HFFc6 (cell line): Measurements from ENCODE around the gene RPL37A. TPM values are rescaled to one million over a fixed set of nuclear protein-coding genes. Genes with fewer than 3 reads are reported as not detected.

ENCODE experiments used
- DNase-seq: peaks from one replicate; pipeline ENCODE4 v3.0.0-alpha.2; 2018
- H3K27ac Mint-ChIP-seq: 2 replicates; pipeline ENCODE4 v1.8.0; 2020; ENCODE audit warnings: mild to moderate bottlenecking, mixed read lengths
- H3K27me3 Mint-ChIP-seq: 2 replicates; pipeline ENCODE4 v1.8.0; 2021; ENCODE audit warnings: mild to moderate bottlenecking, moderate library complexity, mixed read lengths; ENCODE audit not compliant: insufficient read depth
- H3K36me3 Mint-ChIP-seq: 2 replicates; pipeline ENCODE4 v1.8.0; 2021; ENCODE audit warnings: low read depth, mixed read lengths
- H3K4me1 Mint-ChIP-seq: 2 replicates; pipeline ENCODE4 v1.8.0; 2020; ENCODE audit warnings: low read depth, mixed read lengths
- H3K4me3 Mint-ChIP-seq: 2 replicates; pipeline ENCODE4 v1.8.0; 2020; ENCODE audit warnings: mild to moderate bottlenecking, moderate library complexity, mixed read lengths
- H3K9me3 Mint-ChIP-seq: 2 replicates; pipeline ENCODE4 v1.8.0; 2020; ENCODE audit warnings: mild to moderate bottlenecking, mixed read lengths
- CTCF ChIP-seq: fragments of 200-600 bp; sonication (generic); IDR thresholded peaks from 2 replicates; pipeline ENCODE4 v1.5.0; 2021; ENCODE audit warnings: antibody characterized with exemption, mild to moderate bottlenecking
- total RNA-seq, 6 experiments: library from RNA; stranded (reverse); fragmentation: NEBNext Ultra II Directional; extraction: Animal tissue kit (Norgen Biotek cat#: 25700); gene quantifications; 2 replicates in 1 of 6; 3 replicates in 5 of 6; pipeline ENCODE4 v1.2.3, GENCODE V29; 2021

The RPL37A gene
- total RNA-seq, 6 experiments from 2014 or later = 1,992 to 3,122 (median 2,808) TPM

GRCh38 chr2:216480221-216480620, 18.4 kb upstream of the RPL37A start:
- no peak overlapping the region for H3K27ac Mint-ChIP-seq
- no peak overlapping the region for H3K4me3 Mint-ChIP-seq
- no peak for TF ChIP-seq CTCF

GRCh38 chr2:216482640-216483039, 16.0 kb upstream of the RPL37A start:
- TF ChIP-seq CTCF = no peak
- Mint-ChIP-seq H3K4me1 (peaks cover 22% of the 10 kb centered on the region), H3K4me3 (no peak overlapping the region), H3K27me3 (no peaks in the 10 kb centered on the region; the same call in none of the 2 replicates), H3K27ac (no peak overlapping the region), H3K9me3 (no peaks in the 10 kb centered on the region), H3K36me3 (peaks cover 26% of the 10 kb centered on the region)
- no peak for DNase-seq

More at GRCh38 chr2:216480221-216480620, 18.4 kb upstream of the RPL37A start:
- H3K4me1 Mint-ChIP-seq = peaks cover 18% of the 10 kb centered on the region
- H3K27me3 Mint-ChIP-seq = no peaks in the 10 kb centered on the region; the same call in none of the 2 replicates
- no peak for DNase-seq
- peaks cover 31% of the 10 kb centered on the region for H3K36me3 Mint-ChIP-seq
- no peaks in the 10 kb centered on the region for H3K9me3 Mint-ChIP-seq

- DNase-seq = no peak
- Mint-ChIP-seq H3K27ac (no peak overlapping the region), H3K4me1 (peaks cover 21% of the 10 kb centered on the region), H3K9me3 (no peaks in the 10 kb centered on the region), H3K27me3 (no peaks in the 10 kb centered on the region; the same call in 1 of the 2 replicates), H3K4me3 (no peak overlapping the region), H3K36me3 (peaks cover 21% of the 10 kb centered on the region)
- no peak for TF ChIP-seq CTCF
Observed at GRCh38 chr2:216485237-216485636, 13.4 kb upstream of the RPL37A start.

- no peaks in the 10 kb centered on the region; the same call in 1 of the 2 replicates for H3K27me3 Mint-ChIP-seq
- H3K9me3 Mint-ChIP-seq = no peaks in the 10 kb centered on the region
- H3K4me3 Mint-ChIP-seq = no peak overlapping the region
- peaks cover 16% of the 10 kb centered on the region for H3K36me3 Mint-ChIP-seq
- TF ChIP-seq CTCF = no peak
- peaks cover 26% of the 10 kb centered on the region for H3K4me1 Mint-ChIP-seq
- H3K27ac Mint-ChIP-seq = no peak overlapping the region
- no peak for DNase-seq
Observed at GRCh38 chr2:216485745-216486144, 12.9 kb upstream of the RPL37A start.

- Mint-ChIP-seq H3K27ac (no peak overlapping the region), H3K9me3 (no peaks in the 10 kb centered on the region), H3K4me3 (no peak overlapping the region), H3K4me1 (peaks cover 29% of the 10 kb centered on the region), H3K36me3 (peaks cover 13% of the 10 kb centered on the region), H3K27me3 (no peaks in the 10 kb centered on the region)
- DNase-seq = no peak
- no peak for TF ChIP-seq CTCF
Observed at GRCh38 chr2:216486271-216486670, 12.4 kb upstream of the RPL37A start.

- Mint-ChIP-seq H3K27me3 (no peaks in the 10 kb centered on the region), H3K4me1 (peaks cover 31% of the 10 kb centered on the region), H3K36me3 (peaks cover 13% of the 10 kb centered on the region), H3K4me3 (no peak overlapping the region), H3K27ac (no peak overlapping the region), H3K9me3 (no peaks in the 10 kb centered on the region)
- no peak for TF ChIP-seq CTCF
- no peak for DNase-seq
Observed at GRCh38 chr2:216486708-216487107, 11.9 kb upstream of the RPL37A start.
